NCI-H526 (cell line): ENCODE data around the gene TMEM39A.

Experiments used
- DNase-seq, 2 experiments: peaks; one replicate each; lab custom pipeline; 2025; lab: John Stamatoyannopoulos, UW

The TMEM39A gene

DNA sequence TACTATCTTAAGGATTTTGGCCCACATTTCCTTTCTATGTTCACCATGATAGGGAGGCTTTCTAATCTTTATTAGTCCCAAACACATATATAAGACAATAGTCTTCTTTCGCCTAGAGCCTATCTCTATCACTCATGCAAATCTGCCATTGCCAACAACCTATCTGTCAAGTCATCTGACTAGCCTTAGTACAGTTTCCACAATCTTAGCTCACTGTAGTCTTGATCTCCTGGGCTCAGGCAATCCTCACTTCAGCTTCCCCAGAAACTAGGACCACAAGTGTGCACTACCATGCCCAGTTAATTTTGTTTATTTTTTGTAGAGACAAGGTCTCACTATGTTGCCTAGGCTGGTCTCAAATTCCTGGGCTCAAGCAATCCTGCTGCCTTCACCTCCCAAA, 6.9 kb downstream of the TMEM39A start:
- no peak for DNase-seq

DNA sequence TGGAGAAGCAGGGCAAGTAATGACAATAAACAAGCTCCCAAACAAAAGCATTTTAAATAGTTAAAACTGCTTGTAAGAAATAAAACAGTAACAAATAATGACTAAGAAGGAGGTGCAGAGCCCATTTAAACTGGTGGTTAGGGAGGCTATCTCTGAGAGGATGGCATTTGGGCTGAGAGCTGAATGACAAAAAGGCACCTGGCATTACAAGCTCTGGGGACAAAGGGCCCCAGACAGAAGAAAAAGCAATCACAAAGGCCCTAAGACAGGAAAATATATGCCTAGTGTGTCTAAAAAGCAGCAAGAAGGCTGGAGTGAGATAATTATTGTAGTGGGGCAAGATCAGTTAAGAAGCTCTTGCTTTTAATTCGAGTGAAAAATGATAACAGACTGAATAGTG, 9.6 kb downstream of the TMEM39A start:
- no peak for DNase-seq

- DNase-seq, result no peak
Observed at GRCh38 chr3:119444590-119444989, 18.8 kb downstream of the TMEM39A start.

- DNase-seq, result no peak
Observed at GRCh38 chr3:119443179-119443578, 20.2 kb downstream of the TMEM39A start.

DNA sequence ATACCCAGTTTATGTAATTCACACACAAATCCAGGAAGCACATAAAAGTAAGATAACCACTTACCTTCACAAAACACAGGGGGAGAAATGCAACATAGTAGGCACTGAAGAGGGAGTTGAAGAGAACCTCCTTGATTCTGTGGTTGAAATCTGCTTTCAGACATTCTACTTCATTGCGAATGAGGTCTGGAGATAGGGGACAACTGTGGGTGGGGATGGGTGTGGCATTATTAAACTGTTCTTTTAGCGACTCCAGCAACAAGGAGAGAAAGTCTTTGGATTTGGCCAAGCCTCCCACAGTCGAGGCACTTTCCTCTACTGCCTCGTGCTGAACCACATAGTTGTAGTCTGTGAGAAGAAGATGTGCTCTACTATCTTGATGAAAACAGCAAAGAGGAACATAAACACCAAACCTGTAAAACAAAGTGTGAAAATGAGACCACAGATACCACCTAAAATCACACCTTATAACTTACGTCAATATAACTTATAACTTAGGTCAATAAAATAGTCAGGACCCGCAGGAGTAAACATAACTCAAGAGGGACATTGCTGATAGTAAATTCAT, 25.6 kb downstream of the TMEM39A start:
- no peak for DNase-seq

- no peak for DNase-seq
Observed at GRCh38 chr3:119436977-119437376, 26.4 kb downstream of the TMEM39A start.

DNA sequence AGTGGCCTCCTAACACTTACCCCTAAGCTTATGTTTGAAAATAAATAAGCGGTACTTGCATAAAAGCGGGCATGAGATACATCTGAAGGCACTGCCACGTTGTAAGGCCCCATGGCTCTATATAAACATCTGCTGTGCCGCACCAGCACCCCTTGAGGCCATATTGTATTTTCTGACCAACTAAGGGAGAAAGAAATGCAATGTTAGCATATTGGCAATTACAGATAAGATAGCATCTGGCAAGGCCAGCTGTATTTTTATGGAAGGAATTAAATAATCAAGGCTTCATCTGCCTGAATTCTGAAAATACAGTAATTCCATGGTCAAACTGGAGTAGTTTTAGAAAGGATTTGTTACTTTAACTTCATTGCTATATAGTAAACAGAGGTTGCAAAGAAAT, 28.7 kb downstream of the TMEM39A start:
- DNase-seq, result no peak

- no peak for DNase-seq
Observed at GRCh38 chr3:119433613-119434325, 29.6 kb downstream of the TMEM39A start.

DNA sequence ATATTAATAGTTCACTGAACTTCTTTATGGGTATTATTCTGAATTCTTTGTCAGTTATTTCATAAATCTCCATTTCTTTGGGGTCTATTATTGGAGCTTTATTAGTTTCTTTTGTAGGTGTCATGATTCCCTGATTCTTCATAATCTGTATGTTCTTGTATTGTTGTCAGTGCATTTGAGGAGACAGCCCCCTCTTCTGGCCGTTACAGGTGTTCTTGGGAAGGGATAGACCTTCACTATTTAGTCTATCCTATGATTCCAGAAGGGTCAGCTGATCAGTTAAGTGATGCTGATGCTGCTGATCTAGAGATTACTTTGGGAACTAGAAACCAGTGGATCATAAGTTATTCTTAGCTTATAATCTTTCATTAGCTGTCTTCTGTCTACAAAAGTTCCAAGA, 34.9 kb downstream of the TMEM39A start:
- DNase-seq, result no peak

- no peak for DNase-seq
Observed at GRCh38 chr3:119427669-119428068, 35.7 kb downstream of the TMEM39A start.

DNA sequence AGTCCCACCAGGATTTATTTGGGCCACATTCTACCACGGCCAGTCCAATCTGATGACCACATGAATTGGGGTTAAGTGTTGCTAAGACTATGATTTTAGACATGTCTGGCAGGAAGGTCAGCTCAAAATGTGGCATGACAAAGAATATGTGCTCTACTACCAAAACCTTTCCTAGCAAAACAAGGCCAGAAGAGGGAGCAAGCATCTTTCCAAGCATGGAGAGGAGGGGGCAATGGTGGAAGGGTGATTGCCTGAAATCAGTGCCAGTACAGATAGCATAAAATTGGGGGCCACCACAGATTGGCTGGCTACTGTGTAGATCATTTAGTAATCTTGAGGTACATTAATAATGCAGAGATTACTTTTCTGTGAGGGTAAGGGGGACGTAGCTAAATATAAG, 43.2 kb downstream of the TMEM39A start:
- DNase-seq, result no peak

GRCh38 chr3:119418641-119419040, 44.8 kb downstream of the TMEM39A start:
- DNase-seq, result no peak

GRCh38 chr3:119417771-119418512, 45.5 kb downstream of the TMEM39A start:
- DNase-seq, result no peak

DNA sequence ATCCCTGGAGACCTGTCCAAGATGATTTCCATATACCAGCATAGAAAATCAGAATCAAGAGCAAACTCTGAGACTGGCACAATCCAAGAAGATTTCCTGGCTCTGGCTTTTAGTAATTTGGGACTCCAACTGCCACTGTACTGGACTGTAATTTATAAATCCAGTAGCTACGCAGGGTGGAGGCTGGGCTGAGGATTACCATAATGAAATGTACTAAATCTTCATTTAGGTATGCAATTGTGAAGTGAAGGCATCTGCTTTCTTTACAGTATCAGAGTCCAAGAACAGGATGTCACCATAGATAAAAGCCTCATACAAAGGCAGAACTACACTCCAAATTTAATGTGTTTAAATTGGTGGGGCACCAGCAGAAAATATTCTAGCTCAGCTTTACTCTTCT, 46.5 kb downstream of the TMEM39A start:
- peak in 1 of 2 experiments; percentile 64 for DNase-seq

DNA sequence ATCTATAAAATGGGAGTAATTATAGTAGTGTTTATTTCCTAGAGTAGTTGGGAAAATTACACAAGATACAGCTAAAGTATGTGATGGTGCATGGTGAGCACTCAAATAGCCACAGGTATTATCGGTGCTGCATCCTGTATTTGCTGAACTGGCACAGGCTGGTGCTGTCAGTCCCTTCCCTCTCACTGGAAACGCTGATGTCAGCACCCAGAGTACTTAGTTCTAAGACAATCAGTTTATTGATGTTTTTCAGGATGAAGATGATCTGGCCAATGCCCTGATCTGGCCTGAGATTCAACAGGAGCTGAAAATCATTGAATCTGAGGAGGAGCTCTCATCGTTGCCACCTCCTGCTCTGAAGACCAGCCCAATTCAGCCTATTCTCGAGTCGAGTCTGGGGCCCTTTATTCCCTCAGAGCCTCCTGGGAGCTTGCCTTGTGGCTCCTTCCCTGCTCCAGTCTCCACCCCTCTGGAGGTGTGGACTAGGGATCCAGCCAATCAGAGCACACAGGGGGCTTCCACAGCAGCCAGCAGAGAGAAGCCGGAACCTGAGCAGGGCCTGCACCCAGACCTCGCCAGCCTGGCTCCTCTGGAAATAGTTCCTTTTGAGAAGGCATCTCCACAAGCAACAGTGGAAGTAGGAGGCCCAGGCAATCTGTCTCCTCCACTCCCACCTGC, 49.7 kb downstream of the TMEM39A start:
- no peak for DNase-seq

- no peak for DNase-seq
Observed at GRCh38 chr3:119409844-119410243, 53.6 kb downstream of the TMEM39A start.

DNA sequence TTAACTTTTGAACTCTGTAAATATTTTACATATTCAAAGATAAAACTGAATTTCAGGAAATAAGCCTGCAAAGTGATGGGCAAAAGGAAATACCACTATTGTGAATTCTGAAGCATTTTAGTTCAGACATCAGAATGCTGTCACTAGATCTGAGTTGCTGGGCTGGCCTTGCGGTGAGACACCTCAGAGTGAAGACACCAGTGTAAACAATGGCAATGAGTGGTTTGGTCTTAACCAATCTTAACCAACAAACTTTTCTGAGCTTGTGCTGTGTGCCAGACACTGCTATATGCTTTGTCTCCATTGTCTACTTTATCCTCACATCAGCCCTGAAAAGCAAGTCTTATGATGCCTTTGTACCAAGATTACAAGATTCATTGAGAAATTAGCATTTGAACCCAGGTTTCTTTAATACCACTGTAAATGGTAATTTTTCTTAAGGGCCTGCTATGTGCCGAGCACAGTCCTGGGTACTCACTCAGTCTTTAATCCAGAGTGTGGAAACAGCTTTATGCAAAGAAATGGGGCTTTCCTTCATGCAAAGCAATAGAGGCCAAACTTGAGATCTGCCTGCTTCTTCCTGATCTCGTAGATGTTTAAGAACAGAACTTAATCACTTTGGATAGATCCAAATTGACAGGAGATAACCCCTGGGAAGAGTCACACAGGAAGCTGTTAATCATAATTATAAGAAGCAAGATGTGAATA, 55.0 kb downstream of the TMEM39A start:
- no peak for DNase-seq

DNA sequence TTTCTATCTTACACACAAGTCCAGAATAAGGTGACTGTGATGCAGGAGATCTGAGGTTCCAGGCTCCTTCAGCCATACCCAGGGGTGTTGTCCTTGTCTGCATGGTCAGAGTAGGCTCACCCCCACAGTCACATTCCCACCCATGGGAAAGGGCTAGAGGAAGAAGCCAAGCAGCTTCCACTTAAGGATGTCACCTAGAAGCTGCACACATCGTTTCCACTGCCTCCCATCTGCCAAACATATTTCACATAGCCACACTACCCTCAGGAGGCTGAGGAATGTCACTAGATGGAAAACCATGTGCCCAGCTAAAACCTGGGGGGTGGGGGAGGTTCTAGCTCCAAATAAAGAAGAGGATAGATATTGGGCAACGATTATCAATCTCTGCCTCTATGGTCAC, 58.1 kb downstream of the TMEM39A start:
- no peak for DNase-seq

DNA sequence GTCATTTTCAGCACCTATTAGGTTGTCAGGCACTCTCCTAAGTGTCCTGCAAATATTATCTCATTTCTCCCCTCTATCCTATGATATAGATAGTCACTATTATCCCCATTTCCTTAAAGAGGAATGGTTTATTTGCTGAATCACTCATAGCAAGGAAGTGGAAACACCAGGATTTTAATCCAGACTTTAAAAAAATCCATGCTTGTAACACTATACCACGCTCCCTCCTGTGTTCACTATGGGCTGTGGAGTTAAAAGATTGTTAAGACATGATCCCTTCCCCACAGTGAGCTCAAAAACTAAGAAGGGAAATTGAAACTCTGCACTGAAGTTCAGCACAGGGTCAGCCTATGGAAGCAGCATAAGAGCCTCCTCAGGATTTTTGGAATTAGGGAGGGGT, 60.2 kb downstream of the TMEM39A start:
- DNase-seq, result no peak

GRCh38 chr3:119402791-119403190, 60.6 kb downstream of the TMEM39A start:
- DNase-seq, result no peak

GRCh38 chr3:119401503-119402440, 61.6 kb downstream of the TMEM39A start:
- no peak for DNase-seq
